UCSD-AML1 (cell line): Measurements from ENCODE around the gene PLA2G5.
A peak's percentile ranks its signal among the peaks of the same experiment; 100 is the strongest.
"Not testable (repeated sequence)": the region's sequence is repeated elsewhere in the genome, so short reads cannot be mapped to it uniquely, and the experiment has no call there.

Source experiments
- DNase-seq: peaks from one replicate; lab custom pipeline; 2025; ENCODE audit not compliant: unreplicated experiment; lab: John Stamatoyannopoulos, UW

The PLA2G5 gene

GRCh38 chr1:20069874-20070273 is at the start of gene PLA2G5:
TSS of gene PLA2G5 (plus strand) at chr1:20070194. CDS start at chr1:20084831, 14,637 bp downstream.
- no peak for DNase-seq

GRCh38 chr1:20028125-20028524 is 41.9 kb upstream of the PLA2G5 start:
- DNase-seq = no peak

- DNase-seq = no peak
Measured at GRCh38 chr1:20028726-20029125, 41.3 kb upstream of the PLA2G5 start.

- no peak for DNase-seq
Measured at GRCh38 chr1:20029178-20029912, 40.6 kb upstream of the PLA2G5 start.

GRCh38 chr1:20030436-20031151 is 39.4 kb upstream of the PLA2G5 start:
- DNase-seq = not testable (repeated sequence)

- no peak for DNase-seq
Measured at GRCh38 chr1:20031161-20031560, 38.8 kb upstream of the PLA2G5 start.

- DNase-seq = no peak
Measured at GRCh38 chr1:20031836-20032235, 38.2 kb upstream of the PLA2G5 start.

GRCh38 chr1:20032425-20032824 is 37.6 kb upstream of the PLA2G5 start:
- no peak for DNase-seq

- DNase-seq = no peak
Measured at GRCh38 chr1:20033420-20033819, 36.6 kb upstream of the PLA2G5 start.

GRCh38 chr1:20035114-20035513 is 34.9 kb upstream of the PLA2G5 start:
- no peak for DNase-seq

- no peak for DNase-seq
Measured at GRCh38 chr1:20037877-20038276, 32.1 kb upstream of the PLA2G5 start.

- DNase-seq = no peak
Measured at GRCh38 chr1:20047096-20047495, 22.9 kb upstream of the PLA2G5 start.

- DNase-seq = no peak
Measured at GRCh38 chr1:20048563-20048962, 21.4 kb upstream of the PLA2G5 start.

- DNase-seq = not testable (repeated sequence)
Measured at GRCh38 chr1:20049056-20049798, 20.8 kb upstream of the PLA2G5 start.

GRCh38 chr1:20051218-20051829 is 18.7 kb upstream of the PLA2G5 start:
- DNase-seq = no peak

GRCh38 chr1:20052386-20052785 is 17.6 kb upstream of the PLA2G5 start:
- DNase-seq = no peak

GRCh38 chr1:20057886-20058420 is 12.0 kb upstream of the PLA2G5 start:
- DNase-seq = no peak

- DNase-seq = peak; percentile 39
Measured at GRCh38 chr1:20058531-20058930, 11.5 kb upstream of the PLA2G5 start.

GRCh38 chr1:20059847-20060246 is 10.1 kb upstream of the PLA2G5 start:
- no peak for DNase-seq

GRCh38 chr1:20060791-20061190 is 9.2 kb upstream of the PLA2G5 start:
- DNase-seq = not testable (repeated sequence)

- DNase-seq = no peak
Measured at GRCh38 chr1:20061866-20062265, 8.1 kb upstream of the PLA2G5 start.
